ENCODE results near the gene ARRDC1. TPM values are rescaled to one million over a fixed set of nuclear protein-coding genes. Genes with fewer than 3 reads are reported as not detected.

ARRDC1 gene
- polyA plus RNA-seq, 2 of the 4 experiments (the other 2 are of a cell fraction): 20.7 to 22.5 TPM

GRCh38 chr9:137583347-137583746 lies 22.1 kb upstream of the ARRDC1 start:
- H3K9me3 ChIP-seq: no peaks in the 10 kb centered on the region
- POLR2A ChIA-PET: no interaction called here
- H3K4me1 ChIP-seq: peaks cover 3% of the 10 kb centered on the region; the same call in 1 of the 3 replicates
- no peak overlapping the region for H3K4me3 ChIP-seq
- CTCF ChIA-PET: interaction anchor here (1.7 to 9.7 kb wide), 2 partner anchors 12 to 24 kb away, joined by 7 to 175 read pairs; partner anchors contain the start of gene ZMYND19
- ATAC-seq (no peak), DNase-seq (ENCODE audit: low read depth in 1 of 2, low spot score in 1 of 2) (no peak), FAIRE-seq (no peak)
- no peak overlapping the region for H3K27ac ChIP-seq
- no peak overlapping the region for H3K4me2 ChIP-seq
- no peak for TF ChIP-seq CHD2 (IDR thresholded peaks at IDR 0.05; ENCODE audit: low read length, partially characterized antibody)
- TF ChIP-seq RAD21 (conservative IDR thresholded peaks at IDR 0.05 in 1 of 2, IDR thresholded peaks at IDR 0.05 in 1 of 2): no peak
- TF ChIP-seq CTCF (IDR thresholded peaks at IDR 0.05): no peak
- TF ChIP-seq MAX (IDR thresholded peaks at IDR 0.05): no peak
- TF ChIP-seq PHF8 (IDR thresholded peaks at IDR 0.05; ENCODE audit: borderline replicate concordance, low read depth): no peak
- TF ChIP-seq E2F6 (IDR thresholded peaks at IDR 0.05; ENCODE audit: borderline replicate concordance, low read depth): no peak
- TF ChIP-seq FOSL2 (IDR thresholded peaks at IDR 0.05): no peak
- TF ChIP-seq FOSL2 (CRISPR knock-in tag; IDR thresholded peaks at IDR 0.05): no peak
- TF ChIP-seq MAFK (IDR thresholded peaks at IDR 0.05; ENCODE audit: partially characterized antibody): no peak
- no peak for TF ChIP-seq ESRRA (IDR thresholded peaks at IDR 0.05; ENCODE audit: borderline replicate concordance, low read length)
- TF ChIP-seq CEBPB (IDR thresholded peaks at IDR 0.05): no peak
- no peak for TF ChIP-seq GATA3 (IDR thresholded peaks at IDR 0.05; ENCODE audit: borderline replicate concordance)
- TF ChIP-seq PBX3 (IDR thresholded peaks at IDR 0.05): no peak
- no peak for TF ChIP-seq RARB (CRISPR knock-in tag; IDR thresholded peaks at IDR 0.05)
- no peak for TF ChIP-seq RNF2 (IDR thresholded peaks at IDR 0.05; ENCODE audit: borderline replicate concordance, low read depth)
- no peak for TF ChIP-seq EHMT2 (IDR thresholded peaks at IDR 0.05; ENCODE audit: low read depth)
- TF ChIP-seq HOXA7 (CRISPR knock-in tag; IDR thresholded peaks at IDR 0.05): no peak
- 91% methylated on average over 14 of the region's 14 CpGs for WGBS (ENCODE audit: missing lambda C conversion rate)

GRCh38 chr9:137583957-137584356 lies 21.5 kb upstream of the ARRDC1 start:
- FAIRE-seq: no peak
- ATAC-seq: no peak
- H3K27ac ChIP-seq: no peak overlapping the region
- CTCF ChIA-PET: interaction anchor here (1.7 to 9.7 kb wide), 2 partner anchors 12 to 25 kb away, joined by 7 to 175 read pairs; partner anchors contain the start of gene ZMYND19
- TF ChIP-seq PHF8 (IDR thresholded peaks at IDR 0.05; ENCODE audit: borderline replicate concordance, low read depth) (no peak), USF2 (IDR thresholded peaks at IDR 0.05) (no peak), RCOR1 (IDR thresholded peaks at IDR 0.05; ENCODE audit: low read depth, low read length) (no peak), MYC (IDR thresholded peaks at IDR 0.05; ENCODE audit: borderline replicate concordance, low read length) (no peak), HOXB13 (CRISPR knock-in tag; IDR thresholded peaks at IDR 0.05; ENCODE audit: low read depth) (no peak), KDM5A (IDR thresholded peaks at IDR 0.05) (no peak), RNF2 (IDR thresholded peaks at IDR 0.05; ENCODE audit: borderline replicate concordance, low read depth) (no peak), BHLHE40 (IDR thresholded peaks at IDR 0.05; ENCODE audit: low read depth, low read length) (no peak), TP53 (CRISPR knock-in tag; IDR thresholded peaks at IDR 0.05) (no peak)
- no peak overlapping the region for H3K4me3 ChIP-seq
- peaks cover 8% of the 10 kb centered on the region; the same call in 1 of the 3 replicates for H3K4me1 ChIP-seq
- no peak overlapping the region for H3K4me2 ChIP-seq
- 96% methylated on average over 7 of the region's 8 CpGs for WGBS (ENCODE audit: missing lambda C conversion rate)
- DNase-seq (ENCODE audit: low read depth in 1 of 2, low spot score in 1 of 2): no peak
- no peaks in the 10 kb centered on the region for H3K9me3 ChIP-seq
- POLR2A ChIA-PET: no interaction called here

Measured in A549 (cell line).